ENCODE measurements around the gene ENTPD3. TPM values are rescaled to one million over a fixed set of nuclear protein-coding genes. Genes with fewer than 3 reads are reported as not detected.

The ENTPD3 gene
- total and polyA plus RNA-seq, 2 of the 13 experiments (the other 11 are each of a cell fraction or from before 2014, with no cell fraction given): 0.07 TPM; not detected in 1

- TF ChIP-seq ARNTL (CRISPR knock-in tag; IDR thresholded peaks at IDR 0.05) (0 out of 2 replicates have a peak, but pooled peaks have one; percentile 12), ZKSCAN5 (CRISPR knock-in tag; IDR thresholded peaks at IDR 0.05) (no peak), ZNF709 (CRISPR knock-in tag; IDR thresholded peaks at IDR 0.05) (0 out of 2 replicates have a peak, but pooled peaks have one; percentile 18), STAT6 (CRISPR knock-in tag; IDR thresholded peaks at IDR 0.05; ENCODE audit: borderline replicate concordance) (0 out of 2 replicates have a peak, but pooled peaks have one; percentile 14), KLF15 (CRISPR knock-in tag; IDR thresholded peaks at IDR 0.05; ENCODE audit: borderline replicate concordance) (no peak), THAP7 (CRISPR knock-in tag; IDR thresholded peaks at IDR 0.05) (no peak), UBTF (CRISPR knock-in tag; IDR thresholded peaks at IDR 0.05) (no peak), ZNF629 (CRISPR knock-in tag; conservative IDR thresholded peaks at IDR 0.05) (no peak), ZNF574 (CRISPR knock-in tag; IDR thresholded peaks at IDR 0.05) (no peak), ZNF275 (CRISPR knock-in tag; IDR thresholded peaks at IDR 0.05; ENCODE audit: borderline replicate concordance) (no peak), SP4 (CRISPR knock-in tag; IDR thresholded peaks at IDR 0.05) (no peak), PREB (CRISPR knock-in tag; IDR thresholded peaks at IDR 0.05) (no peak), ZNF354B (CRISPR knock-in tag; IDR thresholded peaks at IDR 0.05) (no peak), ZC3H13 (CRISPR knock-in tag; IDR thresholded peaks at IDR 0.05) (no peak)
Measured at GRCh38 chr3:40456279-40456939, 69.4 kb downstream of the ENTPD3 start (continued).
